ENCODE results near the gene XRCC4.

DNA sequence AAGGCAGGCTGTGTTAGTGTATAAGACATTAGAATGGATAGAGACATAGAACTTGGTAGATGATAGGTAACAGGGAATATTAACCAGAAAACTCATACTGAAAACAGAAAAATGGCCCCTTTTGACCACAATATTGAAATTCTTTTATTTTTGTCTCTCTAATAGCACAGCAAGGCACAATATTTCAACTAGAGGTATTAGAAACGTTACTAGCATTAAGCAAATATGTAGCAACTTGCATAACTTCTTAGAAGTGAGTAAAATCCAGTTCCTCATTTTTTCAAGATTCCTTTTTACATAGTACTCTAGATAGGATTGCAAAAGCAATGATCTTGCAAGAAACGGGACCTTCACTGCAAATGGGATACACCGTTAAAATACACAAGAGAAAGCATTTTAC is 291.5 kb downstream of the XRCC4 start:
- TF ChIP-seq CTCF (conservative IDR thresholded peaks at IDR 0.05; ENCODE audit: low read depth, low read length) (no peak), EZH2phosphoT487 (IDR thresholded peaks at IDR 0.05; ENCODE audit: borderline replicate concordance, low read length) (no peak)
